ENCODE measurements around the gene ENTHD1. TPM values are rescaled to one million over a fixed set of nuclear protein-coding genes. Genes with fewer than 3 reads are reported as not detected.

Gene ENTHD1
- total RNA-seq, 4 donors from 2014 or later: not detected

DNA sequence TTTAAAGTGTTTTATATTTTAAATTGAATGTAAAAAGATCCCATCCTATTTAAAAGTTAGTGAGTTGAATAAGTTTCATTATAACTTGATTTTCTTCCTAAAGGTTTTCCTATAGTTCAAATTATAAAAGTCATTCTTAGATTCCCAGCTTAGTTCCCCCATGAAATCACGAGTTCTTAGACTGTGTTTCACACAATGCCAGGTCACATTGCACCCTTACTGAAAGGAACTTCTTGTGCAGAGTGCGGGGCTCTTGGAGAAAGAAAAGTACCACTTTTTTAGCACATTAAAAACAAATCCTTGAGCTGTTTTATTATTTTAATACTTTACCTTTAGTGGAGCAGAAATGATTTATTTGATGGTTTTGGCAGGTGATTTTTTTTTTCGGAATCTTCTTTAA is 22.9 kb upstream of the ENTHD1 start:
- TF ChIP-seq POLR2A (IDR thresholded peaks at IDR 0.05): no peak
- TF ChIP-seq, protein P1, sequence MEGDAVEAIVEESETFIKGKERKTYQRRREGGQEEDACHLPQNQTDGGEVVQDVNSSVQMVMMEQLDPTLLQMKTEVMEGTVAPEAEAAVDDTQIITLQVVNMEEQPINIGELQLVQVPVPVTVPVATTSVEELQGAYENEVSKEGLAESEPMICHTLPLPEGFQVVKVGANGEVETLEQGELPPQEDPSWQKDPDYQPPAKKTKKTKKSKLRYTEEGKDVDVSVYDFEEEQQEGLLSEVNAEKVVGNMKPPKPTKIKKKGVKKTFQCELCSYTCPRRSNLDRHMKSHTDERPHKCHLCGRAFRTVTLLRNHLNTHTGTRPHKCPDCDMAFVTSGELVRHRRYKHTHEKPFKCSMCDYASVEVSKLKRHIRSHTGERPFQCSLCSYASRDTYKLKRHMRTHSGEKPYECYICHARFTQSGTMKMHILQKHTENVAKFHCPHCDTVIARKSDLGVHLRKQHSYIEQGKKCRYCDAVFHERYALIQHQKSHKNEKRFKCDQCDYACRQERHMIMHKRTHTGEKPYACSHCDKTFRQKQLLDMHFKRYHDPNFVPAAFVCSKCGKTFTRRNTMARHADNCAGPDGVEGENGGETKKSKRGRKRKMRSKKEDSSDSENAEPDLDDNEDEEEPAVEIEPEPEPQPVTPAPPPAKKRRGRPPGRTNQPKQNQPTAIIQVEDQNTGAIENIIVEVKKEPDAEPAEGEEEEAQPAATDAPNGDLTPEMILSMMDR (IDR thresholded peaks at IDR 0.05): no peak
- Histone ChIP-seq H3K4me3 (no peak overlapping the region), H3K27me3 (no peaks in the 10 kb centered on the region), H3K9me3 (no peaks in the 10 kb centered on the region), H3K4me1 (peaks cover 0 to 13% (median 0%) of the 10 kb centered on the region in 4 donors), H3K27ac (peak overlapping the region in 2 of 4 donors; percentile 5 to 22), H3K36me3 (no peaks in the 10 kb centered on the region)
- no peak for DNase-seq

DNA sequence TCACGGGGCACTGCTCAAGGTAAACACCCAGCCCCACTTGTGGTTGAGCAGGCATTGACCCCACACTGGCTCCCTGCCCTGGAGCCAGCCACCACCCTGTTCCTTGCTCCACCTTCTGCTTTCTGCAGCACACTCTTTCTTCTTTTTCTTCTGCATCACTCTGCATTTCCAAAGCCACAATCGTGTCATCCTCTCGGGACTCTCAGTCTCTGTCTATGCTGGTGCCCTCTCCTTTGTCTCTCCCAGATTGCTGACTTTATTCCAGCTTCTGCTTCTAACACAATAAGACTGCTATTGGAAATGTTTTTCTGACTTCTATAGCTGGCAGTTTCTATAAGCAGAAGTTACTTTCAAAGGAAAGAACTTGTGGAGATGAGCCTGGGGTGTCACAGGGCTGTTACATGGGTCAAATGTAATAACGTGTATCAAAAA is 21.8 kb upstream of the ENTHD1 start:
- DNase-seq: no peak
- Histone ChIP-seq H3K36me3 (no peaks in the 10 kb centered on the region), H3K27ac (peak overlapping the region in 2 of 4 donors; percentile 11 to 29), H3K27me3 (no peaks in the 10 kb centered on the region), H3K4me1 (peaks cover 0 to 13% (median 0%) of the 10 kb centered on the region in 4 donors), H3K4me3 (no peak overlapping the region), H3K9me3 (no peaks in the 10 kb centered on the region)
- TF ChIP-seq, protein P1 (IDR thresholded peaks at IDR 0.05): no peak
- TF ChIP-seq POLR2A (IDR thresholded peaks at IDR 0.05): no peak

DNA sequence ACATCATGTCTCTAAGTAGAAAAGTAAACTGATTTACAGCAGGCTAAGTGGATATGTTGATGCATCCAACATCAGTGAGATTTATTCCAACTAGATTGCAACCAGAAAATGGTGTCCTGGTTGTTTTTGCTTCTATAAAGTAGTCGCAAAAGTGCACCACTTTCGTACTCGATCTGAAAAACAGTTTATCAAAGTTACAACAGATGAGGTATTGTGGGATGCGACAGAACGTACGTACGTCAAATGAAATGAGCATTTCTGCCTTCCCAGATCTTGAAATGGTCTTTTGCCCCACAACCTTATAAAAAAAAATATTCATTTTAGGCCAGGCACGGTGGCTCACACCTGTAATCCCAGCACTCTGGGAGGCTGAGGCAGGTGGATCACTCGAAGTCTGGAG is 21.0 kb upstream of the ENTHD1 start:
- Histone ChIP-seq H3K9me3 (no peaks in the 10 kb centered on the region), H3K4me1 (peaks cover 0 to 13% (median 0%) of the 10 kb centered on the region in 4 donors), H3K27me3 (no peaks in the 10 kb centered on the region), H3K36me3 (no peaks in the 10 kb centered on the region), H3K4me3 (no peak overlapping the region), H3K27ac (peak overlapping the region in 1 of 4 donors; percentile 29)
- TF ChIP-seq POLR2A (IDR thresholded peaks at IDR 0.05): no peak
- TF ChIP-seq, protein P1 (IDR thresholded peaks at IDR 0.05): no peak
- DNase-seq: no peak

DNA sequence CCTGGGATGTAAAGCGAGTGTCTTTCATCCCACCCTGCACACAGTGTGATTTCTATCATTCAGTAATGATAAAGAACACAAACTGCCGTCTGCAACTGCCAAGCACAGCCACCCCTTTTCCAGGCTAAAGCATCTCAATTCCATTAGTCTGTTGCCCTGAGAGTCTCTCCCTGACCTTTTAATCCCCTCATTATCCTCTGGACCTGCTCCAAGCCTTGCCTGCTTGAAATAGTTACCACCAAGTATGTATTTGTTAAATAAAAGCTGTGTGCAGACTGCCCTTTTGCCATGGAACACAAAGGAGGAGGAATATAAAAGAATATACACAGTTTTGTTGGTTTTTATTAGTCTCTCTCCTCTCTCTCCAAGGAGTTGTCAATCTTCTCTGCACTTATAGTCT is 20.3 kb upstream of the ENTHD1 start:
- no peaks in the 10 kb centered on the region for H3K36me3 ChIP-seq
- no peak for DNase-seq
- H3K9me3 ChIP-seq: no peaks in the 10 kb centered on the region
- no peak for TF ChIP-seq POLR2A (IDR thresholded peaks at IDR 0.05)
- TF ChIP-seq, protein P1 (IDR thresholded peaks at IDR 0.05): no peak
- H3K27me3 ChIP-seq: no peaks in the 10 kb centered on the region
- H3K4me3 ChIP-seq: no peak overlapping the region
- no peak overlapping the region for H3K27ac ChIP-seq
- peaks cover 0 to 11% (median 0%) of the 10 kb centered on the region in 4 donors for H3K4me1 ChIP-seq

DNA sequence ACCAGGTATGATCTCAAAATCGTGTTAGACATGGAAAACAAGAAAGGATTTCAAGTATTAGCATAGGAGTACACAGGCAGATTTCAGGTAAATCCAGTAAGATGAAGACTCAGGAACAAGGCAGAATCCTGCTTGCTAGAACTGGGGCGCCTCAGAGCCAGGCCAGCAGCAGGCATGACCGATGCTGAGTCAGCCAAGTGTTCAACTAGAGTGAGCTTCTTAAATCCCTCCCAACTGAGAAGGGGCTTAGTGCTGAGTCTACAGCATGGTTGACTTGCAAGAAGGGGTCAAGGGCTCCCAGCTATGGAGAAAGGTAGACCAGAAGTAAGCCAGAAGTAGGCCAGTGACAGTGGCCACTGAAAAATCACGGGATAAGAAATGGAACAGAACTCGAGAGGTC is 19.8 kb upstream of the ENTHD1 start:
- TF ChIP-seq, protein P1 (IDR thresholded peaks at IDR 0.05): no peak
- no peak for TF ChIP-seq POLR2A (IDR thresholded peaks at IDR 0.05)
- Histone ChIP-seq H3K27me3 (no peaks in the 10 kb centered on the region), H3K9me3 (no peaks in the 10 kb centered on the region), H3K27ac (peak overlapping the region in 1 of 4 donors; percentile 16), H3K4me3 (no peak overlapping the region), H3K36me3 (no peaks in the 10 kb centered on the region), H3K4me1 (peaks cover 0 to 5% (median 0%) of the 10 kb centered on the region in 4 donors)
- DNase-seq: no peak

Measured in Peyer's patch (tissue), 4 donors.